IMR-90 (cell line): ENCODE measurements around the gene PRDM10. TPM values are rescaled to one million over a fixed set of nuclear protein-coding genes. Genes with fewer than 3 reads are reported as not detected.

Source experiments
- ATAC-seq: fragments of 200-7000 bp; cut with Tn5 transposase; 2 replicates; pipeline ENCODE4 v1.9.1; 2020; ENCODE audit warnings: low read depth, mild to moderate bottlenecking, moderate library complexity
- BruUV-seq: library from RNA; stranded (reverse); fragments of 400-500 nt; replicated peaks from 2 replicates; lab custom pipeline; 2021; lab: Mats Ljungman, UMichigan
- CTCF ChIA-PET: fragments of 300-600 bp; formaldehyde crosslinking; extraction: SDS; loops from one replicate; lab custom pipeline; 2021; ENCODE audit warnings: antibody characterized with exemption; lab: Yijun Ruan, JAX
- POLR2A ChIA-PET: fragments of 300-600 bp; sonication (Branson Sonifier 250); formaldehyde crosslinking; loops from one replicate; lab custom pipeline; 2022; ENCODE audit warnings: antibody characterized with exemption; ENCODE audit not compliant: unreplicated experiment; lab: Charles Lee
- DNase-seq: peaks from one replicate; pipeline ENCODE4 v3.0.0; 2013
- H2AFZ ChIP-seq: replicated peaks from 2 replicates; pipeline ENCODE3; 2013; ENCODE audit warnings: low read length, mild to moderate bottlenecking; ENCODE audit not compliant: poor library complexity
- H2AK5ac ChIP-seq: 2 replicates; pipeline ENCODE4 v1.6.1; 2013; ENCODE audit warnings: low read depth, low read length, inconsistent platforms
- H2AK9ac ChIP-seq: replicated peaks from 2 replicates; pipeline ENCODE3; 2013; ENCODE audit warnings: mild to moderate bottlenecking, low read depth, low read length, moderate library complexity; ENCODE audit not compliant: poor library complexity
- H2BK120ac ChIP-seq: 2 replicates; pipeline ENCODE4 v1.6.1; 2013; ENCODE audit warnings: low read depth, low read length, inconsistent platforms
- H2BK15ac ChIP-seq: 3 replicates; pipeline ENCODE4 v1.6.1; 2013; ENCODE audit warnings: low read depth, low read length, inconsistent platforms
- H2BK20ac ChIP-seq: 2 replicates; pipeline ENCODE4 v1.6.1; 2013; ENCODE audit warnings: low read depth, mild to moderate bottlenecking, inconsistent platforms, low read length, moderate library complexity
- H2BK5ac ChIP-seq: 2 replicates; pipeline ENCODE4 v1.6.1; 2013; ENCODE audit warnings: mild to moderate bottlenecking, low read depth, low read length, inconsistent platforms; ENCODE audit not compliant: poor library complexity, severe bottlenecking
- H3K14ac ChIP-seq: replicated peaks from 2 replicates; pipeline ENCODE4 v1.6.1; 2013; ENCODE audit warnings: low read depth, low read length, inconsistent platforms
- H3K18ac ChIP-seq: 2 replicates; pipeline ENCODE4 v1.6.1; 2013; ENCODE audit warnings: low read depth, low read length, control low read depth
- H3K23ac ChIP-seq: 2 replicates; pipeline ENCODE4 v1.6.1; 2013; ENCODE audit warnings: low read depth, low read length, inconsistent platforms
- H3K27ac ChIP-seq: 2 replicates; pipeline ENCODE4 v1.5.1; 2013; ENCODE audit warnings: mild to moderate bottlenecking, control low read depth, low read length; ENCODE audit not compliant: insufficient read depth
- H3K27me3 ChIP-seq: 2 replicates; pipeline ENCODE4 v1.6.1; 2013; ENCODE audit warnings: low read length; ENCODE audit not compliant: control insufficient read depth, insufficient read depth
- H3K36me3 ChIP-seq: 2 replicates; pipeline ENCODE4 v1.6.1; 2013; ENCODE audit warnings: low read length, mixed read lengths; ENCODE audit not compliant: control insufficient read depth, insufficient read depth
- H3K4ac ChIP-seq: 2 replicates; pipeline ENCODE4 v1.6.1; 2013; ENCODE audit warnings: low read depth, low read length, inconsistent platforms
- H3K4me1 ChIP-seq: 2 replicates; pipeline ENCODE4 v1.6.1; 2013; ENCODE audit warnings: low read length, mixed read lengths; ENCODE audit not compliant: control insufficient read depth, insufficient read depth
- H3K4me2 ChIP-seq: 2 replicates; pipeline ENCODE4 v1.6.1; 2013; ENCODE audit warnings: low read depth, mild to moderate bottlenecking, control low read depth, low read length, moderate library complexity
- H3K4me3 ChIP-seq: 2 replicates; pipeline ENCODE4 v1.5.1; 2013; ENCODE audit warnings: low read depth, mild to moderate bottlenecking, control low read depth, low read length, moderate library complexity; ENCODE audit not compliant: insufficient read depth
- H3K56ac ChIP-seq: 2 replicates; pipeline ENCODE4 v1.6.1; 2013; ENCODE audit warnings: low read length, inconsistent platforms; ENCODE audit not compliant: insufficient read depth; ENCODE audit errors: extremely low read depth
- H3K79me1 ChIP-seq, 2 experiments: 2 replicates each; pipeline ENCODE4 v1.6.1; 2013; ENCODE audit warnings: low read length in 2 of 2, inconsistent platforms in 1 of 2, low read depth in 1 of 2
- H3K9ac ChIP-seq: 2 replicates; pipeline ENCODE4 v1.6.1; 2013; ENCODE audit warnings: low read depth, low read length, control low read depth
- H3K9me1 ChIP-seq: 2 replicates; pipeline ENCODE4 v1.6.1; 2013; ENCODE audit warnings: low read length, inconsistent platforms; ENCODE audit not compliant: insufficient read depth
- H3K9me3 ChIP-seq: 2 replicates; pipeline ENCODE4 v1.6.1; 2013; ENCODE audit warnings: low read length; ENCODE audit not compliant: control insufficient read depth, insufficient read depth
- H4K20me1 ChIP-seq: 2 replicates; pipeline ENCODE4 v1.6.1; 2013; ENCODE audit warnings: low read length, inconsistent platforms; ENCODE audit not compliant: insufficient read depth
- H4K5ac ChIP-seq: 2 replicates; pipeline ENCODE4 v1.6.1; 2013; ENCODE audit warnings: mild to moderate bottlenecking, low read depth, low read length, control low read depth
- H4K8ac ChIP-seq, 2 experiments: 2 replicates each; pipeline ENCODE4 v1.6.1; 2013; ENCODE audit warnings: low read depth in 2 of 2, low read length in 2 of 2, control low read depth in 1 of 2, inconsistent platforms in 1 of 2
- H4K91ac ChIP-seq: 2 replicates; pipeline ENCODE4 v1.6.1; 2013; ENCODE audit warnings: low read depth, low read length, inconsistent platforms; ENCODE audit not compliant: insufficient read depth
- RAD21 ChIP-seq: IDR thresholded peaks from 2 replicates; pipeline ENCODE4 v1.6.1; 2012; ENCODE audit warnings: low read length, improper control_type of control experiment
- WGBS, 2 experiments: methylation state at CpG; one replicate each; pipeline versions ENCODE4 v1.1.5 to v1.1.7; 2013; ENCODE audit warnings: missing lambda C conversion rate in 2 of 2; ENCODE audit not compliant: insufficient read length in 1 of 2; ENCODE audit errors: extremely low coverage in 2 of 2; 5-methylcytosine and 5-hydroxymethylcytosine counted together
- dilution Hi-C: fragments of 300-500 bp; cut with HindIII; formaldehyde crosslinking; loops from one replicate; pipeline ENCODE4 v1.14.3; 2018; ENCODE audit warnings: low sequenced_read_pairs; ENCODE audit not compliant: unreplicated experiment
- in situ Hi-C: fragments of 300-500 bp; cut with MboI; formaldehyde crosslinking; loops from 3 replicates; pipeline ENCODE4 v1.14.3; 2019; ENCODE audit warnings: low sequenced_read_pairs, inconsistent platforms, mixed read lengths
- intact Hi-C: fragments of 100-400 bp; cut with micrococcal nuclease; formaldehyde crosslinking; loops from 2 replicates; pipeline ENCODE4 v1.10.0; 2022
- polyA plus RNA-seq, 3 experiments: library from polyadenylated mRNA; depleted of rRNA; stranded (reverse); fragments of >200 nt; gene quantifications; 2 replicates each; pipeline ENCODE4 v1.2.3, GENCODE V29; 2012; ENCODE audit warnings: low replicate concordance in 1 of 3
- total RNA-seq: library from RNA; depleted of rRNA; stranded (reverse); fragments of >200 nt; gene quantifications from 2 replicates; pipeline ENCODE4 v1.2.3, GENCODE V29; 2012

PRDM10 gene
- total and polyA plus RNA-seq, 2 of the 4 experiments (the other 2 are of a cell fraction) = 3.1 to 6.5 TPM

GRCh38 chr11:130049328-130049771, 46.7 kb upstream of the PRDM10 start:
- no peak overlapping the region for H2AFZ ChIP-seq
- H3K56ac ChIP-seq = no peak overlapping the region
- H2AK5ac ChIP-seq = no peak overlapping the region
- no peaks in the 10 kb centered on the region for H3K79me1 ChIP-seq
- peak overlapping the region; percentile 38; the same call in 1 of the 2 replicates for H3K4me2 ChIP-seq
- H4K91ac ChIP-seq = no peak overlapping the region
- no peak overlapping the region for H3K27ac ChIP-seq
- intact Hi-C loops (no loop called here), dilution Hi-C loops (no loop called here), in situ Hi-C loops (no loop called here)
- no peak overlapping the region for H2BK5ac ChIP-seq
- H3K14ac ChIP-seq = no peak overlapping the region
- H4K8ac ChIP-seq = no peak overlapping the region
- no peak overlapping the region for H3K4me3 ChIP-seq
- no peak for DNase-seq
- ATAC-seq = no peak; the same call in 1 of the 2 replicates
- ChIA-PET CTCF (no interaction called here), POLR2A (no interaction called here)
- H3K36me3 ChIP-seq = no peaks in the 10 kb centered on the region
- no peak overlapping the region for H3K9ac ChIP-seq
- no peaks in the 10 kb centered on the region for H3K27me3 ChIP-seq
- TF ChIP-seq RAD21 = no peak
- H3K18ac ChIP-seq = peak overlapping the region; percentile 33; the same call in 1 of the 2 replicates
- H2BK20ac ChIP-seq = no peak overlapping the region
- no TSS peak for BruUV-seq
- no peak overlapping the region for H2BK120ac ChIP-seq
- H3K4me1 ChIP-seq = no peaks in the 10 kb centered on the region
- WGBS, 2 experiments = no CpG with 5 or more reads among the region's 1 CpG
- no peaks in the 10 kb centered on the region for H3K9me1 ChIP-seq
- H4K20me1 ChIP-seq = no peaks in the 10 kb centered on the region
- H2BK15ac ChIP-seq = no peak overlapping the region
- H4K5ac ChIP-seq = no peak overlapping the region
- H2AK9ac ChIP-seq = no peak overlapping the region
- no peak overlapping the region for H3K4ac ChIP-seq
- H3K23ac ChIP-seq = no peak overlapping the region
- H3K9me3 ChIP-seq = peaks cover 4% of the 10 kb centered on the region; the same call in 1 of the 2 replicates
